ENCODE measurements around the gene NFYB. TPM values are rescaled to one million over a fixed set of nuclear protein-coding genes. Genes with fewer than 3 reads are reported as not detected.

NFYB gene
- total RNA-seq, 1 experiment from 2014 or later = 36.9 TPM

DNA sequence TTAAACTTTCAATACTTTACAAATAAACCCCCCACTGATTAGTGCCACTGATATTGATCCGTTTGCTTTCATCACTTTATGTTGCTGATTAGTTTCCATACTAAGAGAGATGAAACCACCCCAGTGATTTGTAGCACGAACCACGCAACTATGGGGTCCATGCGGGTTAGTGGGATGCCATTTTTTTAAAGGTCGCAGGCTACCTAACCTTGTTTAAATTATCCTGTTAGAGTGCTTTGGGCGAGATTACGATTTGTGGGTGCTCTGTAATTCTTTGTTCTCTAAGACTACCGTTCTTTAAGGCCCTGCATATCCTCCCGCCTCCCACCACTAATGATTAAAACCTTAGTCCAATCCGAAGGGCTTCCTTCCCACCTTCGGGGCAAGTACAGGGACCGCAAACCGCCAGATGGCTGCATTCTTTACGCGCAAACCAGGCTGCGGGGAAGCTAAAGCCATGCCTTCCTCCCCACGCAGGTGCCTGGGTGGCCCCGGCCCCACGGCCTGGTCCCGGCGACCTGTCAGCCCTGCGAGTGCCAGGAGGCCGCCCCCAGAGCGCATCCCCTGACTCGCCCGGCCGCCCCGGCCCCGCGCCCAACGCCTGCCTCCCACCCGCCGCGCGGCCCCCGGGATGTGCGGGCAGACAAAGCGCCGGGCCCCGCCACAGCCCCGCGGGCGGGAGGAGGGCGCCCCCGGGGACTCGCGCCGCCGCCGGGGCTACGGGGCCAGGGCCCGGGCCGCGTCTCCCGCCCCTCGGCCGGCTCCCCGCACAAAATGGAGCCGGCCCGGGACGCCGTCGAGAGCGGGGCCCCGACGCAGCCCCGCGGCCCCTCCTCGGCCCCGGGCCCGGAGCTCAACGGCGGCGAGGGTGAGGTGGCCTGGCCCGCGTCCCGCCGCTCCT, 759 bp downstream of the NFYB start:
- TF ChIP-seq, protein P1, sequence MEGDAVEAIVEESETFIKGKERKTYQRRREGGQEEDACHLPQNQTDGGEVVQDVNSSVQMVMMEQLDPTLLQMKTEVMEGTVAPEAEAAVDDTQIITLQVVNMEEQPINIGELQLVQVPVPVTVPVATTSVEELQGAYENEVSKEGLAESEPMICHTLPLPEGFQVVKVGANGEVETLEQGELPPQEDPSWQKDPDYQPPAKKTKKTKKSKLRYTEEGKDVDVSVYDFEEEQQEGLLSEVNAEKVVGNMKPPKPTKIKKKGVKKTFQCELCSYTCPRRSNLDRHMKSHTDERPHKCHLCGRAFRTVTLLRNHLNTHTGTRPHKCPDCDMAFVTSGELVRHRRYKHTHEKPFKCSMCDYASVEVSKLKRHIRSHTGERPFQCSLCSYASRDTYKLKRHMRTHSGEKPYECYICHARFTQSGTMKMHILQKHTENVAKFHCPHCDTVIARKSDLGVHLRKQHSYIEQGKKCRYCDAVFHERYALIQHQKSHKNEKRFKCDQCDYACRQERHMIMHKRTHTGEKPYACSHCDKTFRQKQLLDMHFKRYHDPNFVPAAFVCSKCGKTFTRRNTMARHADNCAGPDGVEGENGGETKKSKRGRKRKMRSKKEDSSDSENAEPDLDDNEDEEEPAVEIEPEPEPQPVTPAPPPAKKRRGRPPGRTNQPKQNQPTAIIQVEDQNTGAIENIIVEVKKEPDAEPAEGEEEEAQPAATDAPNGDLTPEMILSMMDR (IDR thresholded peaks at IDR 0.05; ENCODE audit: insufficient read depth in 1 of 2, low read depth in 1 of 2, low read length in 1 of 2, severe bottlenecking in 1 of 2, unreplicated experiment in 1 of 2) = no peak
- Mint-ChIP-seq H3K4me3 (ENCODE audit: unreplicated experiment) (peak overlapping the region; percentile 75), H3K27ac (ENCODE audit: unreplicated experiment) (peak overlapping the region; percentile 34), H3K9me3 (ENCODE audit: unreplicated experiment) (no peaks in the 10 kb centered on the region), H3K36me3 (ENCODE audit: insufficient read depth, unreplicated experiment) (peaks cover under 1% of the 10 kb centered on the region), H3K27me3 (ENCODE audit: insufficient read depth, unreplicated experiment) (peaks cover under 1% of the 10 kb centered on the region), H3K4me1 (ENCODE audit: low read depth, unreplicated experiment) (peaks cover 5% of the 10 kb centered on the region)
- Histone ChIP-seq H3K4me3 (ENCODE audit: low read depth, low read length) (peak overlapping the region; percentile 73), H3K9me3 (no peaks in the 10 kb centered on the region), H3K4me1 (peaks cover 8% of the 10 kb centered on the region; the same call in 1 of the 2 replicates), H3K27me3 (replicated peaks; ENCODE audit: control insufficient read depth, insufficient read depth, low read length) (no peaks in the 10 kb centered on the region), H3K36me3 (ENCODE audit: control insufficient read depth, insufficient read depth, low read length) (peaks cover 2% of the 10 kb centered on the region; the same call in 1 of the 2 replicates)
- intact Hi-C loops (cut with micrococcal nuclease; ENCODE audit: unreplicated experiment) = loop anchor here (2.0 to 5.0 kb wide), 2 partner anchors 152 to 170 kb away; partner anchors contain the start of gene TDG
- POLR2A ChIA-PET = interaction anchor here (0.6 to 2.8 kb wide), 7 partner anchors 10 to 208 kb away, joined by 3 to 33 read pairs (median 5); partner anchors contain the start of genes HSP90B1 and TDG
- CTCF ChIA-PET = interaction anchor here (1.0 to 1.2 kb wide), 2 partner anchors 28 to 158 kb away, joined by 3 read pairs; no protein-coding TSS in a partner anchor
- no TSS peak for BruUV-seq (replicated peaks)
- peak; percentile 49 to 62 for DNase-seq

DNA sequence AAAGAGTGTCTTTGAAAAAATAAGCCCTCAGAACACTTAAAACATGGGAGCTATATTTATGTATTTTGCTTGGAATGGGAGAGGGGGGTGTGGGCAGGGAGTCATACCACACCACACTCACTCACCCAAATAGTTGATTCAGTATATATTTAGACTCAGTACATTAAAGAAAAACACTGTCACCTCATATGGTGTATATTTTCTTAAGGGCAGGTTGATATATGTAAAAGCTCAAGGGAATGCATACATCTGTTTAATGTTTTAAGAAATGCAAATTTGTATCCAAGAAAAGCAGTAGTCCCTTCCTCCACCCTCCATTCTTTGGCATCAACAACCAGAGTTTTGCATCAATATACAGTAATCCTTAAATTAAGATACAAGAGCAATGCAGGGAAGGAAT, 1.4 kb downstream of the NFYB start:
- Histone ChIP-seq H3K27me3 (replicated peaks; ENCODE audit: control insufficient read depth, insufficient read depth, low read length) (no peaks in the 10 kb centered on the region), H3K9me3 (no peaks in the 10 kb centered on the region), H3K4me1 (peaks cover 8% of the 10 kb centered on the region; the same call in 1 of the 2 replicates), H3K4me3 (ENCODE audit: low read depth, low read length) (peak overlapping the region; percentile 73), H3K36me3 (ENCODE audit: control insufficient read depth, insufficient read depth, low read length) (peaks cover 3% of the 10 kb centered on the region; the same call in 1 of the 2 replicates)
- no peak for DNase-seq
- BruUV-seq (replicated peaks) = TSS peak; percentile 58
- Mint-ChIP-seq H3K36me3 (ENCODE audit: insufficient read depth, unreplicated experiment) (peaks cover 5% of the 10 kb centered on the region), H3K27ac (ENCODE audit: unreplicated experiment) (peak overlapping the region; percentile 34), H3K4me3 (ENCODE audit: unreplicated experiment) (peak overlapping the region; percentile 75), H3K27me3 (ENCODE audit: insufficient read depth, unreplicated experiment) (no peaks in the 10 kb centered on the region), H3K9me3 (ENCODE audit: unreplicated experiment) (no peaks in the 10 kb centered on the region), H3K4me1 (ENCODE audit: low read depth, unreplicated experiment) (peaks cover 10% of the 10 kb centered on the region)
- ChIA-PET POLR2A (interaction anchor here (2.3 to 2.8 kb wide), 2 partner anchors 151 to 207 kb away, joined by 7 to 33 read pairs; partner anchors contain the start of gene HSP90B1), CTCF (interaction anchor here (1.2 kb wide), 1 partner anchor 27 kb away, joined by 3 read pairs; no protein-coding TSS in a partner anchor)
- intact Hi-C loops (cut with micrococcal nuclease; ENCODE audit: unreplicated experiment) = loop anchor here (2.0 to 5.0 kb wide), 2 partner anchors 152 to 169 kb away; partner anchors contain the start of gene TDG
- TF ChIP-seq, protein P1 (IDR thresholded peaks at IDR 0.05; ENCODE audit: insufficient read depth in 1 of 2, low read depth in 1 of 2, low read length in 1 of 2, severe bottlenecking in 1 of 2, unreplicated experiment in 1 of 2) = no peak

DNA sequence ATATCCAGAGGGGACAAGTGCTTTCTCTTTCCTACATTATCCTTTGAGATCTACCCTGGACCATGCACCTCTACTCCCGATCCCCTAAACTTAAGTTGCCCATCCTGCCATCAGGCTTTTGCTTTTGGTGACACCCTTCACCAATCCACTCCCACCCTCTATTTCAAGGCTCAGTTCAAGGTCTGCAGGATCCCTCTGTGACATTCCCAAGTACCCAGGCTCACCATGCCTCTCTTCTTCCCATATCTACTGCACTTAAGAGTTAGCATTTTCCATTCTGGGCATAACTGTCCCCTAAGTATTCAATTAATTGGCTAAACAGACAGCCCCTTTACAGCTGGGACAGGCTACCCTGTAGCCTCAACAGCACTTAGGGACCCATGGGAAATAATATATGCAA, 3.1 kb downstream of the NFYB start:
- Histone ChIP-seq H3K9me3 (no peaks in the 10 kb centered on the region), H3K4me3 (ENCODE audit: low read depth, low read length) (no peak overlapping the region), H3K4me1 (peaks cover 11% of the 10 kb centered on the region; the same call in 1 of the 2 replicates), H3K27me3 (replicated peaks; ENCODE audit: control insufficient read depth, insufficient read depth, low read length) (no peaks in the 10 kb centered on the region), H3K36me3 (ENCODE audit: control insufficient read depth, insufficient read depth, low read length) (peaks cover 3% of the 10 kb centered on the region; the same call in 1 of the 2 replicates)
- intact Hi-C loops (cut with micrococcal nuclease; ENCODE audit: unreplicated experiment) = loop anchor here (5.0 kb wide), 1 partner anchor 168 kb away; the partner anchor contains the start of gene TDG
- ChIA-PET POLR2A (no interaction called here), CTCF (no interaction called here)
- no peak overlapping the region for H3K27ac Mint-ChIP-seq (ENCODE audit: unreplicated experiment)
- H3K4me3 Mint-ChIP-seq (ENCODE audit: unreplicated experiment) = no peak overlapping the region
- TF ChIP-seq, protein P1 (IDR thresholded peaks at IDR 0.05; ENCODE audit: insufficient read depth in 1 of 2, low read depth in 1 of 2, low read length in 1 of 2, severe bottlenecking in 1 of 2, unreplicated experiment in 1 of 2) = no peak
- peaks cover 5% of the 10 kb centered on the region for H3K36me3 Mint-ChIP-seq (ENCODE audit: insufficient read depth, unreplicated experiment)
- BruUV-seq (replicated peaks) = no TSS peak
- peaks cover 16% of the 10 kb centered on the region for H3K4me1 Mint-ChIP-seq (ENCODE audit: low read depth, unreplicated experiment)
- H3K27me3 Mint-ChIP-seq (ENCODE audit: insufficient read depth, unreplicated experiment) = no peaks in the 10 kb centered on the region
- no peak for DNase-seq
- no peaks in the 10 kb centered on the region for H3K9me3 Mint-ChIP-seq (ENCODE audit: unreplicated experiment)
